IMR-90 (cell line): ENCODE results near the gene BAD. TPM values are rescaled to one million over a fixed set of nuclear protein-coding genes. Genes with fewer than 3 reads are reported as not detected.
A peak's percentile ranks its signal among the peaks of the same experiment; 100 is the strongest.

ENCODE experiments used
- ATAC-seq: fragments of 200-7000 bp; cut with Tn5 transposase; 2 replicates; pipeline ENCODE4 v1.9.1; 2020; ENCODE audit warnings: low read depth, mild to moderate bottlenecking, moderate library complexity
- BruUV-seq: library from RNA; stranded (reverse); fragments of 400-500 nt; replicated peaks from 2 replicates; lab custom pipeline; 2021; lab: Mats Ljungman, UMichigan
- CTCF ChIA-PET: fragments of 300-600 bp; formaldehyde crosslinking; extraction: SDS; loops from one replicate; lab custom pipeline; 2021; ENCODE audit warnings: antibody characterized with exemption; lab: Yijun Ruan, JAX
- POLR2A ChIA-PET: fragments of 300-600 bp; sonication (Branson Sonifier 250); formaldehyde crosslinking; loops from one replicate; lab custom pipeline; 2022; ENCODE audit warnings: antibody characterized with exemption; ENCODE audit not compliant: unreplicated experiment; lab: Charles Lee
- DNase-seq: peaks from one replicate; pipeline ENCODE4 v3.0.0; 2013
- H2AFZ ChIP-seq: replicated peaks from 2 replicates; pipeline ENCODE3; 2013; ENCODE audit warnings: low read length, mild to moderate bottlenecking; ENCODE audit not compliant: poor library complexity
- H2AK5ac ChIP-seq: 2 replicates; pipeline ENCODE4 v1.6.1; 2013; ENCODE audit warnings: low read depth, low read length, inconsistent platforms
- H2AK9ac ChIP-seq: replicated peaks from 2 replicates; pipeline ENCODE3; 2013; ENCODE audit warnings: mild to moderate bottlenecking, low read depth, low read length, moderate library complexity; ENCODE audit not compliant: poor library complexity
- H2BK120ac ChIP-seq: 2 replicates; pipeline ENCODE4 v1.6.1; 2013; ENCODE audit warnings: low read depth, low read length, inconsistent platforms
- H2BK15ac ChIP-seq: 3 replicates; pipeline ENCODE4 v1.6.1; 2013; ENCODE audit warnings: low read depth, low read length, inconsistent platforms
- H2BK20ac ChIP-seq: 2 replicates; pipeline ENCODE4 v1.6.1; 2013; ENCODE audit warnings: low read depth, mild to moderate bottlenecking, inconsistent platforms, low read length, moderate library complexity
- H2BK5ac ChIP-seq: 2 replicates; pipeline ENCODE4 v1.6.1; 2013; ENCODE audit warnings: mild to moderate bottlenecking, low read depth, low read length, inconsistent platforms; ENCODE audit not compliant: poor library complexity, severe bottlenecking
- H3K14ac ChIP-seq: replicated peaks from 2 replicates; pipeline ENCODE4 v1.6.1; 2013; ENCODE audit warnings: low read depth, low read length, inconsistent platforms
- H3K18ac ChIP-seq: 2 replicates; pipeline ENCODE4 v1.6.1; 2013; ENCODE audit warnings: low read depth, low read length, control low read depth
- H3K23ac ChIP-seq: 2 replicates; pipeline ENCODE4 v1.6.1; 2013; ENCODE audit warnings: low read depth, low read length, inconsistent platforms
- H3K27ac ChIP-seq: 2 replicates; pipeline ENCODE4 v1.5.1; 2013; ENCODE audit warnings: mild to moderate bottlenecking, control low read depth, low read length; ENCODE audit not compliant: insufficient read depth
- H3K27me3 ChIP-seq: 2 replicates; pipeline ENCODE4 v1.6.1; 2013; ENCODE audit warnings: low read length; ENCODE audit not compliant: control insufficient read depth, insufficient read depth
- H3K36me3 ChIP-seq: 2 replicates; pipeline ENCODE4 v1.6.1; 2013; ENCODE audit warnings: low read length, mixed read lengths; ENCODE audit not compliant: control insufficient read depth, insufficient read depth
- H3K4ac ChIP-seq: 2 replicates; pipeline ENCODE4 v1.6.1; 2013; ENCODE audit warnings: low read depth, low read length, inconsistent platforms
- H3K4me1 ChIP-seq: 2 replicates; pipeline ENCODE4 v1.6.1; 2013; ENCODE audit warnings: low read length, mixed read lengths; ENCODE audit not compliant: control insufficient read depth, insufficient read depth
- H3K4me2 ChIP-seq: 2 replicates; pipeline ENCODE4 v1.6.1; 2013; ENCODE audit warnings: low read depth, mild to moderate bottlenecking, control low read depth, low read length, moderate library complexity
- H3K4me3 ChIP-seq: 2 replicates; pipeline ENCODE4 v1.5.1; 2013; ENCODE audit warnings: low read depth, mild to moderate bottlenecking, control low read depth, low read length, moderate library complexity; ENCODE audit not compliant: insufficient read depth
- H3K56ac ChIP-seq: 2 replicates; pipeline ENCODE4 v1.6.1; 2013; ENCODE audit warnings: low read length, inconsistent platforms; ENCODE audit not compliant: insufficient read depth; ENCODE audit errors: extremely low read depth
- H3K79me1 ChIP-seq, 2 experiments: 2 replicates each; pipeline ENCODE4 v1.6.1; 2013; ENCODE audit warnings: low read length in 2 of 2, inconsistent platforms in 1 of 2, low read depth in 1 of 2
- H3K9ac ChIP-seq: 2 replicates; pipeline ENCODE4 v1.6.1; 2013; ENCODE audit warnings: low read depth, low read length, control low read depth
- H3K9me1 ChIP-seq: 2 replicates; pipeline ENCODE4 v1.6.1; 2013; ENCODE audit warnings: low read length, inconsistent platforms; ENCODE audit not compliant: insufficient read depth
- H3K9me3 ChIP-seq: 2 replicates; pipeline ENCODE4 v1.6.1; 2013; ENCODE audit warnings: low read length; ENCODE audit not compliant: control insufficient read depth, insufficient read depth
- H4K20me1 ChIP-seq: 2 replicates; pipeline ENCODE4 v1.6.1; 2013; ENCODE audit warnings: low read length, inconsistent platforms; ENCODE audit not compliant: insufficient read depth
- H4K5ac ChIP-seq: 2 replicates; pipeline ENCODE4 v1.6.1; 2013; ENCODE audit warnings: mild to moderate bottlenecking, low read depth, low read length, control low read depth
- H4K8ac ChIP-seq, 2 experiments: 2 replicates each; pipeline ENCODE4 v1.6.1; 2013; ENCODE audit warnings: low read depth in 2 of 2, low read length in 2 of 2, control low read depth in 1 of 2, inconsistent platforms in 1 of 2
- H4K91ac ChIP-seq: 2 replicates; pipeline ENCODE4 v1.6.1; 2013; ENCODE audit warnings: low read depth, low read length, inconsistent platforms; ENCODE audit not compliant: insufficient read depth
- CEBPB ChIP-seq: IDR thresholded peaks from 2 replicates; pipeline ENCODE4 v1.6.1; 2012; ENCODE audit warnings: low read depth, low read length, improper control_type of control experiment
- FOS ChIP-seq: fragments of 150-350 bp; IDR thresholded peaks from 2 replicates; pipeline ENCODE4 v1.6.1; 2016; ENCODE audit warnings: low read depth, low read length
- MAFK ChIP-seq: IDR thresholded peaks from 2 replicates; pipeline ENCODE4 v1.6.1; 2012; ENCODE audit warnings: low read depth, low read length, improper control_type of control experiment
- MAZ ChIP-seq: IDR thresholded peaks from 2 replicates; pipeline ENCODE4 v1.6.1; 2012; ENCODE audit warnings: low read depth, mild to moderate bottlenecking, low read length, improper control_type of control experiment, moderate library complexity, borderline replicate concordance
- MXI1 ChIP-seq: IDR thresholded peaks from 2 replicates; pipeline ENCODE4 v1.6.1; 2012; ENCODE audit warnings: low read depth, mild to moderate bottlenecking, low read length, moderate library complexity, borderline replicate concordance
- NFE2L2 ChIP-seq: fragments of 150-350 bp; IDR thresholded peaks from 2 replicates; pipeline ENCODE4 v1.6.1; 2016; ENCODE audit warnings: low read depth, mild to moderate bottlenecking, low read length
- RAD21 ChIP-seq: IDR thresholded peaks from 2 replicates; pipeline ENCODE4 v1.6.1; 2012; ENCODE audit warnings: low read length, improper control_type of control experiment
- RCOR1 ChIP-seq: IDR thresholded peaks from 2 replicates; pipeline ENCODE4 v1.6.1; 2012; ENCODE audit warnings: mild to moderate bottlenecking, low read length, improper control_type of control experiment; ENCODE audit not compliant: insufficient replicate concordance
- RFX5 ChIP-seq: IDR thresholded peaks from 2 replicates; pipeline ENCODE4 v1.8.0; 2012; ENCODE audit warnings: low read depth, mild to moderate bottlenecking, low read length, moderate library complexity
- WGBS, 2 experiments: methylation state at CpG; one replicate each; pipeline versions ENCODE4 v1.1.5 to v1.1.7; 2013; ENCODE audit warnings: missing lambda C conversion rate in 2 of 2; ENCODE audit not compliant: insufficient read length in 1 of 2; ENCODE audit errors: extremely low coverage in 2 of 2; 5-methylcytosine and 5-hydroxymethylcytosine counted together
- dilution Hi-C: fragments of 300-500 bp; cut with HindIII; formaldehyde crosslinking; loops from one replicate; pipeline ENCODE4 v1.14.3; 2018; ENCODE audit warnings: low sequenced_read_pairs; ENCODE audit not compliant: unreplicated experiment
- in situ Hi-C: fragments of 300-500 bp; cut with MboI; formaldehyde crosslinking; loops from 3 replicates; pipeline ENCODE4 v1.14.3; 2019; ENCODE audit warnings: low sequenced_read_pairs, inconsistent platforms, mixed read lengths
- intact Hi-C: fragments of 100-400 bp; cut with micrococcal nuclease; formaldehyde crosslinking; loops from 2 replicates; pipeline ENCODE4 v1.10.0; 2022
- polyA plus RNA-seq, 3 experiments: library from polyadenylated mRNA; depleted of rRNA; stranded (reverse); fragments of >200 nt; gene quantifications; 2 replicates each; pipeline ENCODE4 v1.2.3, GENCODE V29; 2012; ENCODE audit warnings: low replicate concordance in 1 of 3
- total RNA-seq: library from RNA; depleted of rRNA; stranded (reverse); fragments of >200 nt; gene quantifications from 2 replicates; pipeline ENCODE4 v1.2.3, GENCODE V29; 2012
- TF ChIP-seq, protein P1 (sequence below): fragments of 150-350 bp; IDR thresholded peaks from 2 replicates; pipeline ENCODE4 v1.6.1; 2017; ENCODE audit warnings: mild to moderate bottlenecking, antibody characterized with exemption, low read length, low read depth
- TF ChIP-seq, protein P2 (sequence below): fragments of 150-350 bp; IDR thresholded peaks from 2 replicates; pipeline ENCODE4 v1.6.1; 2016; ENCODE audit warnings: low read depth, mild to moderate bottlenecking, low read length, moderate library complexity, borderline replicate concordance

Gene BAD
- total and polyA plus RNA-seq, 2 of the 4 experiments (the other 2 are of a cell fraction): 30.3 to 68.0 TPM

DNA sequence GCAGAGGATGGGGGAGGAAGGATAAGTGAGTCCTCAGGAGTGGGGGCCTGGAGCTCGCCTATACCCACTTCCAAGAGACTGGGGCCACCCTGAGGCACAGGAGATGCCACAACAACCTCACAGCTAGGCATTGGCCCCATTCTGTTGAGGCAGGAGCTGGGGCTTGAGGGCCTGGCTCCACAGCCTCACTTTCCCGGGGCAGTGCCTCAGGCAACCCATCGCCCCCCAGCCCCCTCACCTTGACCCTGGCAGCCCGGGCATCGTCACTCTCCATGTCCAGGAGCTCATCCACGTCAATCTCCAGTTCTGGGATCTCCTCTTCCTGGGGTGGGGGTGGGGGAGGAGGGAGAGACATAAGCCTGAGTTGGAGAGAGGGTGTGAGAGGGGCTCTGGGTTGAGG, 39.5 kb downstream of the BAD start:
- peaks cover 11% of the 10 kb centered on the region for H3K9me1 ChIP-seq
- peak overlapping the region; percentile 96 for H3K4me2 ChIP-seq
- H3K79me1 ChIP-seq: peaks cover 14 to 35% of the 10 kb centered on the region in 2 experiments; a peak in 3 of 4 replicates
- H3K27ac ChIP-seq: peak overlapping the region; percentile 98
- ChIA-PET CTCF (no interaction called here), POLR2A (no interaction called here)
- dilution Hi-C loops: no loop called here
- peak overlapping the region; percentile 77 for H3K9ac ChIP-seq
- peak overlapping the region; percentile 98 for H2BK5ac ChIP-seq
- peak overlapping the region; percentile 95 for H3K4me3 ChIP-seq
- peak overlapping the region; percentile 65 to 79; a peak in 3 of 4 replicates for H4K8ac ChIP-seq
- in situ Hi-C loops: no loop called here
- H3K27me3 ChIP-seq: no peaks in the 10 kb centered on the region
- H2BK120ac ChIP-seq: 0 out of 2 replicates have a peak overlapping the region, but pooled peaks have one; percentile 73
- no peak overlapping the region for H3K18ac ChIP-seq
- H3K4ac ChIP-seq: peak overlapping the region; percentile 77
- H3K14ac ChIP-seq: peak overlapping the region; percentile 68
- DNase-seq (no peak), ATAC-seq (no peak)
- H2AK9ac ChIP-seq: peak overlapping the region; percentile 100
- no peak for TF ChIP-seq RCOR1
- TF ChIP-seq RFX5: no peak
- TF ChIP-seq, protein P1, sequence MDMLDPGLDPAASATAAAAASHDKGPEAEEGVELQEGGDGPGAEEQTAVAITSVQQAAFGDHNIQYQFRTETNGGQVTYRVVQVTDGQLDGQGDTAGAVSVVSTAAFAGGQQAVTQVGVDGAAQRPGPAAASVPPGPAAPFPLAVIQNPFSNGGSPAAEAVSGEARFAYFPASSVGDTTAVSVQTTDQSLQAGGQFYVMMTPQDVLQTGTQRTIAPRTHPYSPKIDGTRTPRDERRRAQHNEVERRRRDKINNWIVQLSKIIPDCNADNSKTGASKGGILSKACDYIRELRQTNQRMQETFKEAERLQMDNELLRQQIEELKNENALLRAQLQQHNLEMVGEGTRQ: no peak
- no peak for TF ChIP-seq MXI1
- no peak for TF ChIP-seq RAD21
- no peak for TF ChIP-seq FOS
- no peak for TF ChIP-seq MAFK
- TF ChIP-seq, protein P2, sequence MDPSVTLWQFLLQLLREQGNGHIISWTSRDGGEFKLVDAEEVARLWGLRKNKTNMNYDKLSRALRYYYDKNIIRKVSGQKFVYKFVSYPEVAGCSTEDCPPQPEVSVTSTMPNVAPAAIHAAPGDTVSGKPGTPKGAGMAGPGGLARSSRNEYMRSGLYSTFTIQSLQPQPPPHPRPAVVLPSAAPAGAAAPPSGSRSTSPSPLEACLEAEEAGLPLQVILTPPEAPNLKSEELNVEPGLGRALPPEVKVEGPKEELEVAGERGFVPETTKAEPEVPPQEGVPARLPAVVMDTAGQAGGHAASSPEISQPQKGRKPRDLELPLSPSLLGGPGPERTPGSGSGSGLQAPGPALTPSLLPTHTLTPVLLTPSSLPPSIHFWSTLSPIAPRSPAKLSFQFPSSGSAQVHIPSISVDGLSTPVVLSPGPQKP: no peak
- TF ChIP-seq NFE2L2: no peak
- no peak for TF ChIP-seq CEBPB
- TF ChIP-seq MAZ: no peak
- H3K4me1 ChIP-seq: peaks cover 12% of the 10 kb centered on the region
- peak overlapping the region; percentile 100 for H2AK5ac ChIP-seq
- intact Hi-C loops: no loop called here
- H3K56ac ChIP-seq: peak overlapping the region; percentile 44; the same call in 1 of the 2 replicates
- WGBS, 2 experiments: 80% methylated on average over 1 of the region's 6 CpGs; no CpG with 5 or more reads in 1 of the 2 experiments
- no peak overlapping the region for H2AFZ ChIP-seq
- peaks cover 26% of the 10 kb centered on the region for H4K20me1 ChIP-seq
- no peak overlapping the region for H2BK20ac ChIP-seq
- H2BK15ac ChIP-seq: 0 out of 3 replicates have a peak overlapping the region, but pooled peaks have one; percentile 25
- BruUV-seq: no TSS peak
- no peak overlapping the region for H4K5ac ChIP-seq
- H3K36me3 ChIP-seq: peaks cover 12% of the 10 kb centered on the region
- no peaks in the 10 kb centered on the region for H3K9me3 ChIP-seq
- peak overlapping the region; percentile 98 for H4K91ac ChIP-seq
- H3K23ac ChIP-seq: peak overlapping the region; percentile 76; the same call in 1 of the 2 replicates
